HG03196 (cell line): ENCODE results near the gene NEUROD6.
A peak's percentile ranks its signal among the peaks of the same experiment; 100 is the strongest.

Source experiments
- ATAC-seq: cut with Tn5 transposase; IDR thresholded peaks from one replicate; pipeline ENCODE4 v1.9.1; 2021; ENCODE audit not compliant: unreplicated experiment

Gene NEUROD6

DNA sequence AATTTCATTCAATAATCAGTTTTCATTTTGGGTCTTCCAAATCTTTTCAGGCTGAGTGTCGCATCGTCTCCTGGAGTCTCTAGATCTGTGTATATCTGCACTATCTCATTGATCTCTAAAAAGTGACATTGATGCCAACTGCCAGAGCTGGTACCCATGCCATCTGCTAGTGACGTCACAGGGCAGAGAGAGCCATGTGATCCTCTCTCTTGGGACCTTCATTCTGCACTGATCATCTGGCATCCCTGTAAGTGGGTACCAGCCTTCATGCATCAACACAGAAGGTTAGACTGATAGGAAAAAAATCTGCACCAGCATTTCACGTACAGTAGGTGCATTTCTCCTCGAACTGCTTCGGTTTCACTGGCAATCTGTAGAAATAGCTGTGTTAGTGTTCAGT is at the start of gene NEUROD6:
NEUROD6 (minus strand) TSS at position 124 of the 400 bp plus-strand sequence. CDS start 1,458 bp downstream, outside the sequence.
- no peak for ATAC-seq

DNA sequence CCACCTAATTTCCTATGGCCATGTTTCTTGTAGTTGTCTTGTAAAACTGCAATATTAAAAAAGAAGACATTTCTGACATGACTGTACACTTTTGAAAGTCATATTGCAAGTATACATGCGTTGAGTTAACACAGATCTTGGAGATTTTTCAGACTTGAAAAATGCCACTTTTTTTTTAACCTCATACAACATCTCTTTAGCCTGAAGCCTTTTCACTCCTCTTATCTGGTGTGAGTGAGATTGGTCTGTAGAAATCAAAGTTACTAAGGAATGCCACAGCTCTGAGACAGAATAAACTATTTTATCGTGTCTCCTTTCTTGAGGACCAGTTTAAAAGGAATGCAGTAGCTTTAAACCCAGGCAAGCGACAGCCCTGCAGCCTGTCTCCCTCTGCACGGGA is 43.9 kb upstream of the NEUROD6 start:
- no peak for ATAC-seq

DNA sequence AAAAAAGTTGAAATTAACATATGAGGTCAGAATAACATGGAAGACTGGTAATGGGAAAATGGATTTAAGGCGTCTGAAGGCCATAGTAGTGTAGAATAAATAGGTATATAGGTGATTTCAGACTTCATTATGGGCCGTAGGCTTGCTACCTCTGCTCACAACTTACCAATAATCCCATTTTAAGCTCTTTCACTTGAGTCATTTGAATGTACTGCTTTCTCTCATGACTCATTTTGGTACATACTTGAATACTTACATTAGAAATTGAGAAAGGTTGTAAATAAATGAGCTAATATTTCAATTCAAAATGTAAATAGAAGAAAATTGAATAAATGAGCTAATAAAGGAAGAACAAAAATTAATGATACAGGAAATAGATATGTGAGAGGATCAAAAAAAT is 42.2 kb upstream of the NEUROD6 start:
- no peak for ATAC-seq

DNA sequence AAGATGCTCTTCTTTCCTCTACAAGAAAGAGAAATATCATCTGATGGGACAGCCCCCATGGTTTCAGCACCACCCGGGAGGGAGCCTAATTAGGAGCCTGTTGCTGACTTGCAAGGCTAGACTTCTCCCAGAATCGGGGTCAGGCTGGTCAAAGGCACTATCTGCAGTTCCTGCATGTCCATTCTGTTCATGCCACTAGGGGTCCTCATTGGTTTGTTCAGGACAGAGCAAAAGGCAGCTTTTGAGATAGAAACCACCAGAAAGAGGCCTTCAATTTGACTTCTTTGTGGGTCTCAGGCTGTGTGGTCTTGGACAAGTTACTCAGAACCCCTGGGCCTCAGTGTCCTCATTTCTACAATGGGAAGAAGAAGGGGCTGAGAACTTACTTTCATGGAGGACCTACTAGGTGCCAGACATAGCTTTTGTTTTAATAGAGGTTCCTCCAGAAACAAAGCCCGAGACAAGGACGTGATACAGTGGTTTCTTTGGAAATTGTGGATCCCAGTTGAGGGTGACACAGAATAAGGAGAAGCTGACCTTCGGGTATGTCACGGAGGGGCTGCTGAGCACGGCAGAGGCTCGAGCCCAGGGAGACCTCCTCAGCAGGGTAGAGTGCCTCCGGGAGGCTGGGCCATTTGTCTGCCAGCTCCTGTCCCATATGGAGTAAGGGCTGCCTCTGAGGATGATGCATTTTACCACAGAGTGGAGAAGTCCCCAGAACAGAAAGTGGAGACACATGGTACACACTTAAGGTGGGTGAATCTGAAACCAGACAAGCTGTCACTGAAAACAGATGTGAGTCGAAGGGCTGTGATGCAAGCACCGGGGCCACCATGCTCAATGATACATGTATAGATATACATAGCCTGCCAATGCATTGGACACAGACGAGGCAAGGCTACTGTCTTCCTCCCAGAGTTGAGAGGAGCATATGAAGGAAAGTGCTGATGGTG is 33.1 kb upstream of the NEUROD6 start:
- peak; percentile 84 for ATAC-seq

DNA sequence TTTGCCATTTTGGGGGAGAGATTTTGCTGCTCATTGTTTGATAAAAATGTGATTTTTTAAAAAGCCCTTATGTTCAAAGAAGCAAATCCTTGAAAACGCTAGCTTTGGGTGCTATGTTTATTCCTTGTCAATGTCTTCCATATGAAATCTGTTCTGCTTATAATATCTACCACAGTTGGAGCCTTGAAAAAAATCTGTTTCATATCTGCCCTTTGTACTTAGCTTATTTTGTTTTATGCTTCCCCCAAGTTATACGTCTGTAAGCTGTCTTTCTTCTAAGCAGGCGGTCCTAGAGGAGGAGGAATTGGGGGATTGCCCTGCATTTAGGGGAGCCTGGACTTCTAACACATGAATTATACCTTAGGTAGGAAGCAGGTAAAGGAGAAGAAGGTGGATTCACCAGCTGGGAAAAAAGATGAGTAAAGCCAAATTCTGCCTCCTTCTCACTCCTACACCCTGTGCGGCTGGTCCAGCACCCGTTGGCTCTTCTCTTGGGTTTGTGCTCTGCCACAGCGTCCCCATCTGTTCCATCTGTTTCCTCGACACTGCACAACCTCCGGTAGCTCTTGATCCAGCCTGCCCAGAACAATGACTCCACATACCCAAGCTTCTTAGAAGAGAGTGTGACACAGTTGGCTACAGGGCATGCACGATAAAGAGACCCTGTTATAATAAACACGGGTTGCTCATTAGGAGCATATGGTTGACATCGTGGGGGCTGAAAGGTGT is 31.9 kb upstream of the NEUROD6 start:
- ATAC-seq, result no peak

DNA sequence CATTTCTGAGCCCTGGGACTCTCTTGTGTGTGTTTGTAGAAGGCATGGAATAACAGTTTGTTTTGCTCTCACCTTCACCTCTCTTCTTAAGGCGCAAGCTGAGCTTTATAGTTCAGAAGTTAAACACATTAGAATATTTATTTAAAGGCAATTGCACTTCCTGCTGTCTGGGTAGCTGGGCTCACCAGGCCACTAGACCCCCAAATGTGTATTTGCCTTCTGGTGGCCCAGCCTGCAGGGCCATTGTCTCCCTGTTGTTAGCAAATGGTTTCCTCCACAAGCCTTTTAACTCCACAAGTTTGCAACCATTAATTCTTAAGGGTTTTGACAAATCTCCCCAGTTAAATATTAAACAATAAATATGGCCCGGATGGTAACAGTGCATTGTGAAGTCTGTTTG is 31.1 kb upstream of the NEUROD6 start:
- ATAC-seq, result no peak

DNA sequence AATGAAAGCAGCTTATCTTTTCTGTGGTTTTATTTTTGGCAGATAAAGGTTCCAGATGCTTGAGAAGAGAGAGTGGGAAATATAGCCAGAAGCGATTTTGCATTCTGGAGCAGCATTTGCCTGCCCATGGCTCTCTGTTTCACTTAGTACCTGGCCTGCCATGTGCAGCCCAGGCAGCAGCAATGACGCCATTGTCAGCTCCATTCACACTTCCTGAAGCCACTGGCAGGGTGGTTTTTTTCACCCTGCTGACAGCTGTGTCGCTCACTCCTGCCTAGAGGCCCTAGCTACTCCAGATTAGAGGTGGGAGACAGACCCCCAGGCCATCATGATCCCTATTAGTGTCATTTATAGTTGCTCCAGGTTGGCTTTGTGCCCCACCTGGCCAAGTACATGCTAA is 30.1 kb upstream of the NEUROD6 start:
- no peak for ATAC-seq

DNA sequence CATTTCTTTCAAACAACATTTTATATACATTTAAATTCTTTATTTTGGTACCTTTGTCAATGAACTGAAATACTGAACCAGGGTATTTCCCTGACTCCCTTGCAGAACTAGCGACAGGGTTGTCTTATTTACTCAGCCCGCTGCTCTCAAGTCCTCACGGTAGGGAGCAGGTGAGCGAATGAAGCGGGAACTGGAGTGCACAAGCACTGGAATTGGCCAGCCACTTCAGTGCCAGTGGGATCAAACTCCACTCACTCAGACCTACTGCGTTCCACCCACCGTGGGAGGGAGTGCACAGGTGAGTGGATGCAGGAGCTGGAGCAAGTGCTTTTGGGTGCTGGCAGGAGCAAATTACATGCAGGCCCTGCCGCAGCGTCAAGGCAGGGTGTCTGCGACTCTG is 28.1 kb upstream of the NEUROD6 start:
- ATAC-seq, result no peak

DNA sequence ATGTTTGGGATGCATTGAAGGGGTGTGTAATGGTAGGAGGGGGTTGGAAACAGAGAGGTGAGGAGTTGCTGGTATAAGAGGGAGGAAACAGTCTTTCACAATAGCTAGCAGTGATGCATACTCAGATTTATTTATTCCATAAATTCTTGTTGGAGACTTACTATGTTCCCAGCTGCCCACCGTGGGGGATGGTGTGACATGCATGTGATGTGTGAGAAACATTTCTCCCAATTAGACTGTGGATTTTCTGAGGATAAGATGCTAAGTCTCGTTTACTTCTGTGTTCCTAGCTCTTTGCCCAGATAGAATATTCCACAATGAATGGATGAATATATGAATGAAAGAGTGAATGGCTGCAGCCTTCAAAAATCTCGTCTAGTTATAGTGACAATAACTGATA is 23.0 kb upstream of the NEUROD6 start:
- no peak for ATAC-seq

DNA sequence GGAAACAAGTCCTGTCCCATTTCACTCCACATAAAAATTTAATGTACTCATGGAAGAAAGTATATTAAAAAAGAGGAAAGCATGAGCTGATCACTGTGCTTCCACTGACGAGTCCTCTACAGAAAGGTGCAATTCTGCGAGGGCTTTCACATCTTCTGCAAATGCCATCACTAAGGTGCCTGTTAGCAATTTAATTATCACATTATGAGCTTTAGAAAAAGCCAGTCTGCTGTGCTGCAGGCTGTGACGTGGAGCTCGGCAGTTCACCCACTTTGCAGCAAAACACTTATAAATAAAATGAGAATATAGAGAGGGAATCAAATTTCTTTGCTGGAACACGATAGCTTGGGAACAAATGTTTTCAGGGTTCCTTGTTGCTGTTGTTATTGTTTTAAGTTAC is 22.5 kb upstream of the NEUROD6 start:
- no peak for ATAC-seq

DNA sequence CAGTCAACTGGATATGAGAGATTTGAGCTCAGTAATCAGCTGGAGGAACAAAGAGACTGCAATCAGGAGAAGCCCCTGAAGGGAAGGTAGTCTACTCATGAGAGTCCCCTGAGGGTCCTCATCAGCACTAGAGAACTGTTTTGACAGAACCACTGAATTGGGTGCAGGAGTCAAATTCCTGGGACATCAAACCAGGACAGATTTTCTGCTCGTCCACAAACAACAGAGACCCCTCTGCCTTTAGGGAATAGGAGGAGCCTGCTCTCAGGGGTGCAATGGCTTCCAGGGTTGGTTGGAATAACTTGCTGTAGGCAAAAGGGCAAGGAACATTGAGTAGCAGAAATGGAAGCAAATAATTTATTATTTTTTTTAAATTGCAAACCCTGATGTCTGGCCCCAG is 21.9 kb upstream of the NEUROD6 start:
- ATAC-seq, result no peak

DNA sequence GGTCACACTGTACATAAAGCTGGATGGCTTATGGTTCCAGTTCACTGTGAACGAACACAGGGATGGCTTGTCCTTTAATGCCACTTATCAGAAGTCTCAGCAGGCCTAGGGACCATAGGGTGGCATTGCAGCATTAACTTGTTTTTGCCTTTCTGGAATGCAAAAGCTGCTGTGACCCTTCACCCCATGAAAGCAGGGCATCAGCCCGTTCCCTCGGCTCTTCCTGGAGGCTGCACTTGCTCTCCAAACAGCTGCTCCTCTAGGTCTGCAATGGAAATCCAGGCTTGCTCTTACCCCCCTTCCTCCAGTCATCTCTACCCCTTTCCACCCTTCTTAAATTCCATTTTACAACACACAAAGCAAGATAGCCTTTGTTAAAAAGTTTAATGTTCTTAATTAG is 17.9 kb upstream of the NEUROD6 start:
- ATAC-seq, result no peak

DNA sequence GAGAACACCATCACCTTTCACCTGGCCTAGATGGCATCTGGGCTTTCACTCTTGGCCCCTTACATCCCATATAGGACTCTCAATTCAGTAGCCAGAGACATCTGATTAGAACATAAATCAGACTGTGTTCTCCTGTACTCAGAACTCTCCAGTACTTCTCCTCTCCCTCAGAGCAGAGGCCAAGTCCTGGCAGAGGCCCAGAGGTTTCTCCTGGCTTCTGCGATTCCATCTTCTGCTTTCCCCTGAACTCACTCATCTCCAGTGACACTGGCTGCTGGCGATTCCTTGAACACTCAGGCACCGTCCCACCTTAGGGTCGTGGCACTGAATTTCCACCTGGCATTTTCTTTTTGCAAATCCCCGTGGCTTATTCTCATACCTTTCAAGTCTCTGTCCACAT is 4.9 kb upstream of the NEUROD6 start:
- ATAC-seq, result no peak

DNA sequence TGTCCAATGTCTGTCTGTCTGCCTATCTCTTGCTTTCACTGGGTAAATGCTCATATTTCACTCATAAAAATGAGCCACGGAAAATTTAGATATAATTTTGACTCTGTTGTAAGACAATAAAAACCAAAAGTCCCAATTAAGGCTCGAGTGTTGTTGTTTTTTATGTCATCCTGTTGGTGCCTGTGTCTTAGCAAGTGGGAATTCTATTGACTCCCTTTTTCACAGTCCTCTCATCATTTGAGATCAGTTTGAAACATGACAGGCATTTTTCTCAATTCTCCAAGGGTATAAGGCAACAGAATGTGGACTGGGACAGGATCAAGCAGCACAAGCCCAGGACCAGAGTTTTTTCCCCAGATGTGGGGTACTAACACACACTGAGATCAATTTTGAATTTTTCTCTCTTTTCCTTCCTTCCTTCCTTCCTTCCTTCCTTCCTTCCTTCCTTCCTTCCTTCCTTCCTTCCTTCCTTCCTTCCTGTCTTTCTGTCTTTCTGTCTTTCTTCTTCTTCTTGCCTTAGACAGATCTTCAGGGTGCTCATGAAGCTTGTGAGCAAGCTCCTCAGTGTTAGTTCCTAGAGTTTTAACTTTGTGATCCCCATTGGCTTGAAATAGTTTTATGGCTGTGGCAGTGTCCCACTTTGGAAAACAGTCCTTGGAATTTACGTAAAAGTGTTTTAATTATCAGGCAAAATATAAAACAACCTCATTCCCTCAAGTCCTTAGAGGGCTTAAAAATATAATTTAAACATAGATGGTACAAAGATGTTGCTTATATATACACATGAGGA is 3.2 kb upstream of the NEUROD6 start:
- no peak for ATAC-seq

DNA sequence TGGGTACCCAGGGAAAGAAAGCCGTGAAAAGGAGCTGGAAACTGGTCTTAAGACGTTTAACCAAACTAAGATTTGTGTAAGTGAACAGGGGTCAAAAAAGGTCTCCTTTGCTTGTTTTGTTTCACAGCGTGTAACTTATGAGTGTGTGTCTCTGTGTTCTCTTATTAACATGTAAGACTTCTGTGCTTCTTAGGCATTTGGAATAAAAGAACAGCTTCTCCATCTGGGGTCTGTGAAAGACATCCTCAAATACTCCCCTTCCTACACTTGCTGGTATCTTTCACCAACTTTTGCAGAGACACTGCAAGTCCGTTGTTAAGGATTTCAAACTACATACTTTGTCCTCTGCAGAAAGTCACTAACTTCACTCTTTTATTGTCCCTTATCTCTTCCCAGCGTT is 615 bp upstream of the NEUROD6 start:
- ATAC-seq, result no peak

DNA sequence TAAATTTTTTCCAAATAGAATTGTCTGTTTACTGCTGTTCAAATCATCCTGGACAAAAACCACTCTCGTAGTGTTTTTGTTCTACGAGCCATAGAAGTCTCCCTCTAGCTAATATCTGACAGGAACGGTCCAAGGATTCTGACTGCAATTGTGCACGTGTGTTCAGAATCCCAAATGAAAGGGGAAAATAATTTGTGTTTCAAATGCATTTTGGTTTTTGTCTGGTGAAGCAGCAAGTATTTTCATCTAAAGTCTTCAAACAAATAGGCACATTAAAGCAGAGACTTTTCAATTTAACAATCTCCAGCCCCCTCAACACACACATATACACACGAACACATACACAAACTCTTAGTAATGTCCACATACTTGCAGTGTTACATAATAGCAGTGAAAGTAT is 475 bp downstream of the NEUROD6 start:
- no peak for ATAC-seq

DNA sequence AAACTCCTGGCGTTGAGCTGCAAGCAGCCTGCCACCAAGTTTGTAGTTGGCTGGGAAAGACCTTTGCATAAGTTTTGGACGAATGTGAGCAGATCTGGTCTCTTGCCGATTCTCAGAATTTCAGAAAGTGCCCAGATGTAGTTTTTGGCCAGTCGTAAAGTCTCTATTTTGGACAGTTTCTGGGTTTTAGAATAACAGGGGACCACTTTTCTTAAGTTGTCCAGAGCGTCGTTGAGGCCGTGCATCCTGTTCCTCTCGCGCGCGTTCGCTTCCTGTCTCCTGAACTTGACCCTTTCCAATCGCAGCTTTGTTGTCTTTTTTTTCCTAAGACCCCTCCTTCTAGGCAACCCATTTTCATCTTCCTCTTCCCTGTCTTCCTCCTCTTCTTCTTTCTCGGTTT is 1.8 kb downstream of the NEUROD6 start:
- ATAC-seq, result no peak

DNA sequence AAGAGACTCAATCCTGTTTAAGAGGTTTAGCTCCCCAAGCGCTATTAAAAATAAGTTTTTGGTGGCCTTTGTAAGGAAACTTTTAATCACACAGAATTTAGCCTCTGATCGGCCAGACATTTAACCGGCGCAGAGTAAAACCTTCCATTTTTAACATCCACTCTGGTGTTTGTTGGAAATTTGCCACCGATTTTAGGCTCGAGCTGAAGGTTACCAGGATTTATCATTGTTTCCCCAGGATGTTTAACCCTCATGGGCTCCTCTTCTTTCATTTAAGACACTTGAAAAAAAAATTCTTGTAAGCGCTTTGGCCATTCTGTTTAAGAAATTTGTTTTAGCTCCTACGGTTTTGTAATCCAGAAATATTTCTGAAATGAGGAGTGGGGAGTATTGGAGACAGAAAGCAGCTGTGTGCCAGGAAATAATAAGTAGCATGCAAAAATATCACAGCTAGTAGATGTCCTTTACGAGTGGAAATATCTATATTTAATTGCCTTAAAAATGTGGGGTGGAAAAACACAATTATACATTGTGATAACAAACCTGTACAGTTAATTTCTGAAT is 3.4 kb downstream of the NEUROD6 start:
- ATAC-seq, result no peak

DNA sequence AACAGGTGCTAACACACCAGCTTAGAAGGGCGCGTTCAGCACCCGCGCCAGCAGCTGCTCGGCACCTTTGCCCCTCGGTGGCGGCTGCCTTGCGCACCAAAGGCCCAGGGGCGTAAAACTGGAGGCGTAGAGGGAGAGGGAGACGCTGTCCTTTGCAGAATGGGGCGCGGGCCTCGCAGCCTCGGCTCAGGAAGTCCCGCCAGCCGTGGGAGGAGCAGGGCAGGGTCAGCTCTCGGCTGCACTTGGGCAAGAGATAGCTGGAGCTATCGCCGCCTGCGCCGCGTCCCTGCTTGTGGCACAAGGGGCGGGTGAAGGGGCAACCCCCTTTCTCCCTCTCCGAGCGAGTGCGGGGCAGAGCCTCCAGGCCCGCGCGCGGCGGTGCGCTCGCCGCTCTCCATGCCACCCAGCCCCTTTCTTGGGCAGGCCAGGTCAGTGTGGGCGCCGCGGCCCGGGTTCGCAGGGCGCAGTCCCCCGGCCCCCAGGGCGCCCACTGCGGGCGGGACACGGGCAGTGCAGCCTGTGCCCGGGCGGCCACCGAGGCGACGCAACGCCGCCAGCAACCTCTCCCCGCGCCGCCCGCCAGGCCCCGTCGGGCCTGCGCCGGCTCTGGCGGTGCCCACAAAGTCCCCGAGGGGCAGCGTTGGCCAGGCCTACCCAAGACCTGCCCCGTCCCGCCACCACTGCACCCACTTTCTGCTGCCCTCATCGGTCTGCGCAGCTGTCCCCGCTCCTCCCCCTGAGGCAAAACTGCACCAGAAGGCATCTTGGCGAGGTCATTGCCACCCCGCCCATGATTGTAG is 4.1 kb downstream of the NEUROD6 start:
- no peak for ATAC-seq

DNA sequence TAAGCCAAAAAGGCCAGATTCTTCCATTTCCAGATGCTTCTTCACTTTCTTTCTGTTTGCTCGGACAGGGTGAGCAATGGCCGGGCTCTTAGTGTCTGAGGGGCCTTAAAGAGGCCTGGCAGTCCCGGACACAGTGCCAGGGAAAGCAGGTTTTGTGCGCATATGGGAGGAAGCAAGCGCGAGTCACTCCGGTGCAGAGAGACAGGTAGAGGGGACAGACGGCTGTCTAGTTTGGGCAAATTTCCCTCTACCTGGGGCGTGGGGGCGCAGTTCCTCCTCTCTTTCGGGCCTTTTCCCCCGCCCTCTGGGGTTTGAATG is 4.7 kb downstream of the NEUROD6 start:
- ATAC-seq, result no peak
